HepG2 (cell line): ENCODE measurements around the gene NFKBIA. TPM values are rescaled to one million over a fixed set of nuclear protein-coding genes. Genes with fewer than 3 reads are reported as not detected.

ENCODE experiments used
- ARID3A ChIP-seq: IDR thresholded peaks from 2 replicates; pipeline ENCODE4 v1.6.1; 2012; ENCODE audit warnings: low read depth, low read length, improper control_type of control experiment
- ARNTL ChIP-seq: sonication (generic); formaldehyde crosslinking; IDR thresholded peaks from 2 replicates; pipeline ENCODE4 v1.4.0; 2020; ENCODE audit warnings: mild to moderate bottlenecking, missing genetic modification reagents
- CAMTA2 ChIP-seq: sonication (generic); formaldehyde crosslinking; IDR thresholded peaks from 2 replicates; pipeline ENCODE4 v1.4.0; 2020; ENCODE audit warnings: mild to moderate bottlenecking, missing genetic modification reagents, borderline replicate concordance
- ELF4 ChIP-seq: sonication (generic); formaldehyde crosslinking; IDR thresholded peaks from 2 replicates; pipeline ENCODE4 v1.5.0; 2020; ENCODE audit warnings: missing genetic modification reagents, mild to moderate bottlenecking, moderate library complexity, borderline replicate concordance
- FIP1L1 ChIP-seq: fragments of 200-400 bp; formaldehyde crosslinking; IDR thresholded peaks from 2 replicates; pipeline ENCODE4 v1.6.1; 2018; ENCODE audit warnings: low read depth, mild to moderate bottlenecking, low read length, moderate library complexity, borderline replicate concordance; ENCODE audit not compliant: insufficient read depth
- GMEB1 ChIP-seq: sonication (generic); formaldehyde crosslinking; IDR thresholded peaks from 2 replicates; pipeline ENCODE4 v1.5.1; 2020; ENCODE audit warnings: missing genetic modification reagents, mild to moderate bottlenecking, borderline replicate concordance
- IKZF4 ChIP-seq: sonication (generic); formaldehyde crosslinking; IDR thresholded peaks from 2 replicates; pipeline ENCODE4 v1.5.1; 2020; ENCODE audit warnings: borderline replicate concordance, mild to moderate bottlenecking, low read depth, missing genetic modification reagents; ENCODE audit errors: not compliant biosample characterization
- IKZF5 ChIP-seq: IDR thresholded peaks from 2 replicates; pipeline ENCODE4 v1.6.1; 2018; ENCODE audit warnings: missing genetic modification reagents, mild to moderate bottlenecking, missing compliant biosample characterization
- MAF1 ChIP-seq: sonication (generic); formaldehyde crosslinking; IDR thresholded peaks from 2 replicates; pipeline ENCODE4 v1.5.0; 2020; ENCODE audit warnings: missing genetic modification reagents, borderline replicate concordance
- MBNL3 ChIP-seq: fragments of 250-450 bp; sonication (Bioruptor Pico); conservative IDR thresholded peaks from 2 replicates; pipeline ENCODE4 v1.8.0; 2022; ENCODE audit warnings: mild to moderate bottlenecking, inconsistent platforms
- MTERF4 ChIP-seq: sonication (generic); formaldehyde crosslinking; IDR thresholded peaks from 2 replicates; pipeline ENCODE4 v1.8.0; 2023; ENCODE audit warnings: mild to moderate bottlenecking, missing genetic modification reagents
- NPAS2 ChIP-seq: sonication (generic); formaldehyde crosslinking; IDR thresholded peaks from 2 replicates; pipeline ENCODE4 v1.8.0; 2022; ENCODE audit warnings: mild to moderate bottlenecking, missing genetic modification reagents, borderline replicate concordance
- PBX2 ChIP-seq: IDR thresholded peaks from 2 replicates; pipeline ENCODE4 v1.6.1; 2016; ENCODE audit warnings: control low read depth
- POGZ ChIP-seq: sonication (generic); formaldehyde crosslinking; IDR thresholded peaks from 2 replicates; pipeline ENCODE4 v1.4.0; 2020; ENCODE audit warnings: mild to moderate bottlenecking, missing genetic modification reagents
- POLR2A ChIP-seq, 2 experiments: IDR thresholded peaks; 2 replicates each; pipeline ENCODE4 v1.6.1; 2011; ENCODE audit warnings: low read depth in 2 of 2, low read length in 2 of 2, mild to moderate bottlenecking in 1 of 2, moderate library complexity in 1 of 2; ENCODE audit not compliant: insufficient read depth in 1 of 2
- RFXAP ChIP-seq: sonication (generic); formaldehyde crosslinking; IDR thresholded peaks from 2 replicates; pipeline ENCODE4 v1.4.0; 2020; ENCODE audit warnings: missing genetic modification reagents, borderline replicate concordance
- SMYD3 ChIP-seq: sonication (generic); formaldehyde crosslinking; IDR thresholded peaks from 2 replicates; pipeline ENCODE4 v1.8.1; 2023; ENCODE audit warnings: mild to moderate bottlenecking, missing genetic modification reagents
- ZNF335 ChIP-seq: sonication (generic); formaldehyde crosslinking; IDR thresholded peaks from 2 replicates; pipeline ENCODE4 v1.4.0; 2020; ENCODE audit warnings: missing genetic modification reagents
- ZNF878 ChIP-seq: sonication (generic); formaldehyde crosslinking; IDR thresholded peaks from 2 replicates; pipeline ENCODE4 v1.8.1; 2023; ENCODE audit warnings: mild to moderate bottlenecking, missing genetic modification reagents, moderate library complexity
- polyA plus RNA-seq, 8 experiments: library from polyadenylated mRNA; depleted of rRNA in 3 of 8; stranded (reverse) in 7 of 8; unstranded in 1 of 8; fragments of >200 nt; fragmentation: Illumina TruSeq in 4 of 8; extraction: Trizol in 4 of 8; gene quantifications; 2 replicates each; pipeline versions ENCODE4 v1.2.1 to v1.2.3, GENCODE V29; 2011 to 2016; ENCODE audit warnings: low read depth in 4 of 8, missing spikeins in 1 of 8, mixed read lengths in 1 of 8; ENCODE audit not compliant: insufficient read depth in 1 of 8
- total RNA-seq, 5 experiments: library from RNA; depleted of rRNA; stranded (reverse); fragments of >200 nt; fragmentation: Illumina TruSeq; extraction: Trizol; gene quantifications; 2 replicates each; pipeline ENCODE4 v1.2.3, GENCODE V29; 2016; ENCODE audit warnings: low read depth in 1 of 5

NFKBIA gene
- total and polyA plus RNA-seq, 2 of the 13 experiments (the other 11 are each of a cell fraction or from before 2014, with no cell fraction given), result 197 to 319 TPM

- TF ChIP-seq FIP1L1 (no peak), IKZF4 (CRISPR knock-in tag) (peak; percentile 31), RFXAP (no peak), MBNL3 (CRISPR knock-in tag) (no peak), ZNF878 (no peak), NPAS2 (CRISPR knock-in tag) (no peak), GMEB1 (CRISPR knock-in tag) (peak; percentile 37), ELF4 (CRISPR knock-in tag) (no peak), PBX2 (no peak), POGZ (CRISPR knock-in tag) (peak; percentile 77; the same call in 1 of the 2 replicates), ZNF335 (CRISPR knock-in tag) (peak; percentile 74; the same call in 1 of the 2 replicates), MAF1 (CRISPR knock-in tag) (no peak), ARNTL (CRISPR knock-in tag) (no peak; the same call in none of the 2 replicates), POLR2A (IDR thresholded peaks at IDR 0.05; ENCODE audit: insufficient read depth in 1 of 2, low read depth in 2 of 2, low read length in 2 of 2) (peak in 1 of 2 experiments; percentile 85; a peak in 2 of 4 replicates), ARID3A (no peak), MTERF4 (CRISPR knock-in tag) (no peak), CAMTA2 (CRISPR knock-in tag) (no peak; the same call in 1 of the 2 replicates), SMYD3 (CRISPR knock-in tag) (no peak; the same call in 1 of the 2 replicates), IKZF5 (CRISPR knock-in tag) (peak; percentile 85)
These were observed 3.7 kb downstream of the NFKBIA start (continued) for GRCh38 chr14:35400648-35401421.
